Gastroesophageal sphincter (tissue), 3 donors: ENCODE measurements around the gene MTG1.

Experiments used
- POLR2AphosphoS5 ChIP-seq: sonication (generic); formaldehyde crosslinking; IDR thresholded peaks from one replicate; pipeline ENCODE4 v1.6.1; 2017; ENCODE audit warnings: antibody characterized with exemption
- TF ChIP-seq, protein P1 (sequence below), 4 experiments: fragments of 200-600 bp in 2 of 4; fragments of 450-650 bp in 2 of 4; sonication (generic) in 1 of 4; IDR thresholded peaks; one replicate each; pipeline ENCODE4 v1.5.1; 2017 to 2019; ENCODE audit warnings: antibody characterized with exemption in 4 of 4, mild to moderate bottlenecking in 2 of 4, moderate library complexity in 2 of 4

DNA sequence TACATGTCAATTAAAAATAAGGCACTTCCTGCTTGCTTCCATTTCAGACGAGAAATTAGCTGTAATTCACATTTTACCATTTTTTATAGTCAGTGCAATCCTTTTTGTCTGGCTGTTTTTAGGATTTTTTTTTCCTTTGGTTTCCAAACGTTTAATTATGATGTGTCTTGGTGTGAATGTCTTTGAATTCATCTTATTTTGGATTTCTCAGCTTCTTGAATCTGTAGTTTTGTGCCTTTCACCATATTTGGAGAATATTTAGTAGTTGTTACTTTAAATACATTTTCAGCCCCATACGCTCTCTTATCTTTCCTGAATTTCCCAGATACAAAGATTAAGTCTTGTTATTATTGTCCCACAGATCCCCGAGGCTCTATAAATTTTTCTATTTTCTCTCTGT, 57.4 kb downstream of the MTG1 start:
- TF ChIP-seq, protein P1, sequence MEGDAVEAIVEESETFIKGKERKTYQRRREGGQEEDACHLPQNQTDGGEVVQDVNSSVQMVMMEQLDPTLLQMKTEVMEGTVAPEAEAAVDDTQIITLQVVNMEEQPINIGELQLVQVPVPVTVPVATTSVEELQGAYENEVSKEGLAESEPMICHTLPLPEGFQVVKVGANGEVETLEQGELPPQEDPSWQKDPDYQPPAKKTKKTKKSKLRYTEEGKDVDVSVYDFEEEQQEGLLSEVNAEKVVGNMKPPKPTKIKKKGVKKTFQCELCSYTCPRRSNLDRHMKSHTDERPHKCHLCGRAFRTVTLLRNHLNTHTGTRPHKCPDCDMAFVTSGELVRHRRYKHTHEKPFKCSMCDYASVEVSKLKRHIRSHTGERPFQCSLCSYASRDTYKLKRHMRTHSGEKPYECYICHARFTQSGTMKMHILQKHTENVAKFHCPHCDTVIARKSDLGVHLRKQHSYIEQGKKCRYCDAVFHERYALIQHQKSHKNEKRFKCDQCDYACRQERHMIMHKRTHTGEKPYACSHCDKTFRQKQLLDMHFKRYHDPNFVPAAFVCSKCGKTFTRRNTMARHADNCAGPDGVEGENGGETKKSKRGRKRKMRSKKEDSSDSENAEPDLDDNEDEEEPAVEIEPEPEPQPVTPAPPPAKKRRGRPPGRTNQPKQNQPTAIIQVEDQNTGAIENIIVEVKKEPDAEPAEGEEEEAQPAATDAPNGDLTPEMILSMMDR (IDR thresholded peaks at IDR 0.05), result no peak
- no peak for TF ChIP-seq POLR2AphosphoS5
